ENCODE data around the gene KCNQ1. TPM values are rescaled to one million over a fixed set of nuclear protein-coding genes. Genes with fewer than 3 reads are reported as not detected.

The KCNQ1 gene
- total RNA-seq, 1 experiment from 2014 or later: 2.3 TPM

DNA sequence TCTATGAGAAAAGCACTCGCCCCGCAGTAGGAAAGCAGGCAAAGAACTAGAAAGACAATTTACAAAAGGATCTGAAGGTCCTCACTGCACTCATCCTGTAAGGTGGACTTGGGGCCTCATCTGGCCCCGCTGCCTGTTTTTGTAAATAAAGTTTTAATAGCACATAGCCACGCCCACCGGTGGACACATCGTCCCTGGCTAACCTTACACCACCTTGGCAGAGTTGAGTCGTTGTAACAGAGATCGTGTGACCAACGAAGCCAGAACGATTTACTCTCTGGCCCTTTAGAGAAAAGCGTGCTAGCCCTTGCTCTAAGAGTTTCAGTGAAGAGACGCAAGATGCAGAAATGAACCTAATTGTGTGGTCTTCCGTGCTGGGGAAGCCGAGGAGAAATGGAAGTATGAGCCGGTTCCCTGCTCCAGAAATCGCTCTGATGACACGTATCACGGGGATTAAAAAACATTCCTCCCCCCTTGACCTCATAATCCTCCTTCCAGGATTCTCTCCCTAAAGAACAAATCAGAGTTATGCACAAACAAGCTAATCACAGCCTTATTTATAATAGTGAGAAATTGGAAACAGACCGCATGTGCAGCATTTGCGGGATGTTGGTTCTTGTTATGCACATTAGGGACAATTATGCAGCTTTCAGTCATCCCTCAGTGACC, 360.7 kb downstream of the KCNQ1 start:
- Histone ChIP-seq H4K8ac (replicated peaks; ENCODE audit: insufficient read length, low read depth, low read length) (no peak overlapping the region), H3K23me2 (ENCODE audit: insufficient read length, low read depth, low read length, poor library complexity, severe bottlenecking) (no peaks in the 10 kb centered on the region), H2AFZ (ENCODE audit: low read length) (no peak overlapping the region), H3K23ac (ENCODE audit: insufficient read length, low read depth, low read length) (no peak overlapping the region), H3K4me1 (ENCODE audit: insufficient read depth, low read length) (no peaks in the 10 kb centered on the region), H3K14ac (ENCODE audit: insufficient read depth, low read length) (no peak overlapping the region), H3K9me3 (ENCODE audit: control insufficient read depth, low read depth, low read length) (no peaks in the 10 kb centered on the region), H3K27me3 (ENCODE audit: insufficient read depth, low read length) (peaks cover 2% of the 10 kb centered on the region; the same call in 1 of the 2 replicates), H3T11ph (ENCODE audit: low read length) (no peak overlapping the region), H3K27ac (ENCODE audit: insufficient read length, low read depth, low read length) (no peak overlapping the region), H3K4ac (ENCODE audit: low read depth, low read length) (no peak overlapping the region), H2BK120ac (ENCODE audit: low read depth, low read length, poor library complexity, severe bottlenecking) (no peak overlapping the region), H4K5ac (ENCODE audit: insufficient read length, low read depth, low read length) (no peak overlapping the region), H2BK5ac (ENCODE audit: insufficient read length, low read length) (no peak overlapping the region), H3K4me2 (ENCODE audit: insufficient read depth, insufficient read length, low read length) (no peak overlapping the region), H4K91ac (ENCODE audit: insufficient read length, low read depth, low read length) (no peak overlapping the region), H4K20me1 (ENCODE audit: control insufficient read depth, insufficient read depth, insufficient read length) (no peaks in the 10 kb centered on the region), H3K9ac (ENCODE audit: extremely low read depth, insufficient read length, low read length) (no peak overlapping the region), H3K18ac (ENCODE audit: insufficient read length, low read depth, low read length) (no peak overlapping the region), H2BK12ac (ENCODE audit: insufficient read length, low read depth, low read length) (no peak overlapping the region), H3K79me2 (ENCODE audit: insufficient read depth, low read length) (no peaks in the 10 kb centered on the region), H2BK15ac (ENCODE audit: low read depth, low read length) (no peak overlapping the region), H3K79me1 (ENCODE audit: insufficient read depth, low read depth, low read length, poor library complexity, severe bottlenecking) (no peaks in the 10 kb centered on the region), H3K56ac (ENCODE audit: insufficient read length, low read depth, low read length) (no peak overlapping the region), H2AK5ac (ENCODE audit: insufficient read length, low read length) (no peak overlapping the region), H2BK20ac (ENCODE audit: low read depth, low read length, poor library complexity, severe bottlenecking) (no peak overlapping the region)
- Mint-ChIP-seq H3K27me3 (ENCODE audit: low read depth) (peaks cover 93% of the 10 kb centered on the region), H3K4me3 (no peak overlapping the region), H3K4me1 (peaks cover 10 to 19% of the 10 kb centered on the region in 2 experiments), H3K27ac (no peak overlapping the region), H3K36me3 (ENCODE audit: insufficient read depth in 1 of 3, low read depth in 3 of 3) (no peaks in the 10 kb centered on the region), H3K9me3 (peaks cover 0 to 3% of the 10 kb centered on the region in 2 experiments; a peak in 1 of 5 replicates)
- DNase-seq: peak; percentile 24
- WGBS (ENCODE audit: extremely low coverage, insufficient read length, low lambda C conversion rate): no CpG with 5 or more reads among the region's 20 CpGs
- TF ChIP-seq, protein P1, sequence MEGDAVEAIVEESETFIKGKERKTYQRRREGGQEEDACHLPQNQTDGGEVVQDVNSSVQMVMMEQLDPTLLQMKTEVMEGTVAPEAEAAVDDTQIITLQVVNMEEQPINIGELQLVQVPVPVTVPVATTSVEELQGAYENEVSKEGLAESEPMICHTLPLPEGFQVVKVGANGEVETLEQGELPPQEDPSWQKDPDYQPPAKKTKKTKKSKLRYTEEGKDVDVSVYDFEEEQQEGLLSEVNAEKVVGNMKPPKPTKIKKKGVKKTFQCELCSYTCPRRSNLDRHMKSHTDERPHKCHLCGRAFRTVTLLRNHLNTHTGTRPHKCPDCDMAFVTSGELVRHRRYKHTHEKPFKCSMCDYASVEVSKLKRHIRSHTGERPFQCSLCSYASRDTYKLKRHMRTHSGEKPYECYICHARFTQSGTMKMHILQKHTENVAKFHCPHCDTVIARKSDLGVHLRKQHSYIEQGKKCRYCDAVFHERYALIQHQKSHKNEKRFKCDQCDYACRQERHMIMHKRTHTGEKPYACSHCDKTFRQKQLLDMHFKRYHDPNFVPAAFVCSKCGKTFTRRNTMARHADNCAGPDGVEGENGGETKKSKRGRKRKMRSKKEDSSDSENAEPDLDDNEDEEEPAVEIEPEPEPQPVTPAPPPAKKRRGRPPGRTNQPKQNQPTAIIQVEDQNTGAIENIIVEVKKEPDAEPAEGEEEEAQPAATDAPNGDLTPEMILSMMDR (conservative IDR thresholded peaks at IDR 0.05): no peak

Data from H9 (cell line).